ENCODE data around the gene THAP11.
"Not testable (repeated sequence)": the region's sequence is repeated elsewhere in the genome, so short reads cannot be mapped to it uniquely, and the experiment has no call there.

THAP11 gene

DNA sequence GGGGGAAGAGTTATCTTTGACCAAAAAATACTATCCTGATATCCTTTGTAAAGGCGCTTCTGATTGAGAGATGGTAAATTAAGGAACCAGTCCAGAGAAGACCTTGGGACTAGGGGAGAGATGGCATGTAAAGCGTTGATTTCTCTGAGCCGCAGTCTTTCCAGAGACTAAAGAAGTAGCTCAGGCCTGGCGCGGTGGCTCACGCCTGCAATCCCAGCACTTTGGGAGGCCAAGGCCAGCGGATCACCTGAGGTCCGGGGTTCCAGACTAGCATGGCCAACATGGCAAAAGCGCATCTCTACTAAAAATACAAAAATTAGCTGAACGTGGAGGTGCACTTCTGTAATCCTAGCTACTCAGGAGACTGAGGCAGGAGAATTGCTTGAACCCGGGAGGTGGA lies 6.0 kb downstream of the THAP11 start:
- H3K9me3 ChIP-seq (ENCODE audit: insufficient read depth, low read depth, low read length), result no peaks in the 10 kb centered on the region
- peak overlapping the region; percentile 92 for H3K4me3 ChIP-seq (ENCODE audit: low read length)
- peaks cover 28% of the 10 kb centered on the region for H3K4me1 ChIP-seq (ENCODE audit: insufficient read depth, low read length)
- WGBS, result 95% methylated on average over 11 of the region's 11 CpGs
- peaks cover 13% of the 10 kb centered on the region; the same call in 1 of the 2 replicates for H3K36me3 ChIP-seq (ENCODE audit: insufficient read depth, low read length)
- peak overlapping the region; percentile 90 for H3K27ac ChIP-seq (ENCODE audit: low read depth, low read length)
- H3K27me3 ChIP-seq (ENCODE audit: insufficient read depth, low read length), result no peaks in the 10 kb centered on the region
- peak overlapping the region; percentile 93 for H3K9ac ChIP-seq (ENCODE audit: low read depth, low read length)

DNA sequence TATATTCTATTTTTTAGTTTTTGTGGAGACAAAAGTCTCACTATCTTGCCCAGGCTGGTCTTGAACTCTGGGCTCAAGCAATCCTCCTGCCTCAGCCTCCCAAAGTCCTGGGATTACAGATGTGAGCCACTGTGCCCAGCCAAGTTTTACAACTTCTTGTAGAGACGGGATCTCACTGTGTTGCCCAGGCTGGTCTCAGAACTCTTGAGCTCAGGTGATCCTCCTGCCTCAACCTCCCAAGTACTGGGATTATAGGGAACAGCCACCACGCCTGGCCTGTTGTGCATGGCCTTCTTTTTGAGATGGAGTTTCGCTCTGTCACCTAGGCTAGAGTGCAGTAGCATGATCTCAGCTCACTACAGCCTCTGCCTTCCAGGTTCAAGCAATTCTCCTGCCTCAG lies 11.6 kb downstream of the THAP11 start:
- Histone ChIP-seq H3K27me3 (ENCODE audit: insufficient read depth, low read length) (no peaks in the 10 kb centered on the region), H3K9me3 (ENCODE audit: insufficient read depth, low read depth, low read length) (no peaks in the 10 kb centered on the region), H3K9ac (ENCODE audit: low read depth, low read length) (no peak overlapping the region), H3K36me3 (ENCODE audit: insufficient read depth, low read length) (peaks cover 11% of the 10 kb centered on the region; the same call in 1 of the 2 replicates), H3K4me1 (ENCODE audit: insufficient read depth, low read length) (peaks cover 16% of the 10 kb centered on the region), H3K27ac (ENCODE audit: low read depth, low read length) (no peak overlapping the region), H3K4me3 (ENCODE audit: low read length) (no peak overlapping the region)
- 96% methylated on average over 3 of the region's 3 CpGs for WGBS

DNA sequence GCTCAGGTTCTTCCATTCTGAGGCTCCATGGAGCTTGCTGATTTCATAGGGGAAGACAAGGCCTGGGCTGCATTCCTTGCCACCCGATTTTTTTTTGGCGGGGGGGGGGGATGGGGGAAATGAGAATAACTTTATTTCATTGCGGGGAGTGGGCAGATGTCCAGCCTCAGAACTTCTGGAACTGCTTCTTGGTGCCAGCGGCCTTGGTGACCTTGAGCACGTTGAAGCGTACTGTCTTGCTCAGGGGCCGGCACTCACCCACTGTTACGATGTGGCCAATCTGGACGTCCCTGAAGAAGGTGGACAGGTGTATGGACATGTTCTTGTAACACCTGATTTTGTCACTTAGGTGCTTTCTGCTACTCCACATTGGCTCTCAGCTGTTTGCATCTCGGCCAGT lies 13.7 kb downstream of the THAP11 start:
- Histone ChIP-seq H3K4me3 (ENCODE audit: low read length) (no peak overlapping the region), H3K9ac (ENCODE audit: low read depth, low read length) (no peak overlapping the region), H3K4me1 (ENCODE audit: insufficient read depth, low read length) (peaks cover 16% of the 10 kb centered on the region), H3K27me3 (ENCODE audit: insufficient read depth, low read length) (no peaks in the 10 kb centered on the region), H3K27ac (ENCODE audit: low read depth, low read length) (no peak overlapping the region), H3K36me3 (ENCODE audit: insufficient read depth, low read length) (peaks cover 9% of the 10 kb centered on the region), H3K9me3 (ENCODE audit: insufficient read depth, low read depth, low read length) (no peaks in the 10 kb centered on the region)
- 95% methylated on average over 10 of the region's 10 CpGs for WGBS

DNA sequence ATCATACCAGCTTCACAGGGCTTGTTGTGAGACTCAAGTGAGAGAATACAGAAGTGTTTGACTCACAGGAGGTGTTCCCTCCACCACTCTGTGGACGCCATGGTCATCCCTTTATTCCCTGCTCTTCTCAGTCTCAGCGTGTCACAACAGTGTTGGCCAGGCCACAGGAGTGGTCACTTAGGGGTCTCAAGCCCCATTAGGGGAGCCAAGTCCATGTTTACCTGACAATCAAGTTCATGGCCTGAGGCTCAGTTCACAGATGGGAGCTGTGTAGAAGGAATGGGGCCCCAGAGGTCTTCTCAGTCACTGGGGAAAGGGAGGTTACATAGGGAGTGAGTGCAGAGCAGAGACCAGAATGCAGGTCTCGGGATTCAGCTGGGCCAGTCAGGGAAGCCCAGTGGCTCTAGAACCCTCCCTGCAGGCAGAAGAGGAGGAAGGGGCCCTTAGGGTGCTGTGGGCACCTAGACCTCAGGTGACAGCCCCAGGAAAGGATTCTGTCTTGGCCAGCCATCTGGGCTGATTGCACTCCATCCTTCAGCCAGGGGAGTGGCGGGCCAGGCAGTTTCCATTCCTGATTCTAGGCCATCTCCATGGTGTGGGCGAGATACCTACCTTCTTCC lies 14.9 kb downstream of the THAP11 start:
- peak overlapping the region; percentile 65; the same call in 1 of the 2 replicates for H3K27ac ChIP-seq (ENCODE audit: low read depth, low read length)

DNA sequence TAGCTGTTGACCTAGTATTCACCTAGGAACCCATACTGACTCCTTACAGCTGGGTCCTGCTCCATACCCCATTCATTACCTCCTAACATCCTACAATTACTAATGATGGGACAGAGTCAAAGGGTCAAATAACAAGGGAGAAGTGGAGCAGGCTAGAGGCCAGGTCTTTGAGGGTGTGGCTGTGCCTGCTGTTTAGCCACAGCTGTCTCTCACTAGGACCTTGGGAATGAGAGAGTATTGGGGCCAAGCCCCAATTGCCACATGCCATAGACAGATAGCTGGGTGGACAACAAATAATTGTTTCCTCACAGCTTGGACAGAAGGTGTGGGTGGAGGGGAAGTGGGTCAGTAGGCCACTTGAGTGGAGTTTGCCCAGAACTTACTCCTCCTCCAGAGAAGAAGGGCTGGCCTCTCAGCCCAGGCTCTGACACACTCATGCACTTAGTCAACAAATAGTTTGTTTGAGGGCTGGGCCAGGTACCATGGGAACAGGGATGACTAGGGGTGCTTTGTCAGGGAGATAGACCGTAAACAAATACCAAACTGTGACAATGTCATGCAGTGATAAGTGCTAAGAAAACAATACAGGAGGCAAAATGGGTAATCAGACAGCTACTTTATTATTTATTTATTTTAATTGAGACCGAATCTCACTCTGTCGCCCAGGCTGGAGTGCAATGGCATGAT lies 15.6 kb downstream of the THAP11 start:
- peaks cover 17% of the 10 kb centered on the region for H3K36me3 ChIP-seq (ENCODE audit: insufficient read depth, low read length)
- WGBS, result 58% methylated on average over 3 of the region's 3 CpGs
- no peak overlapping the region for H3K4me3 ChIP-seq (ENCODE audit: low read length)
- peak overlapping the region; percentile 21; the same call in 1 of the 2 replicates for H3K9ac ChIP-seq (ENCODE audit: low read depth, low read length)
- H3K27ac ChIP-seq (ENCODE audit: low read depth, low read length), result peak overlapping the region; percentile 65; the same call in 1 of the 2 replicates
- no peaks in the 10 kb centered on the region for H3K27me3 ChIP-seq (ENCODE audit: insufficient read depth, low read length)
- no peaks in the 10 kb centered on the region for H3K9me3 ChIP-seq (ENCODE audit: insufficient read depth, low read depth, low read length)
- peaks cover 16% of the 10 kb centered on the region for H3K4me1 ChIP-seq (ENCODE audit: insufficient read depth, low read length)

More for the DNA sequence above, 14.9 kb downstream of the THAP11 start:
- Histone ChIP-seq H3K27me3 (ENCODE audit: insufficient read depth, low read length) (no peaks in the 10 kb centered on the region), H3K4me1 (ENCODE audit: insufficient read depth, low read length) (peaks cover 16% of the 10 kb centered on the region), H3K9me3 (ENCODE audit: insufficient read depth, low read depth, low read length) (no peaks in the 10 kb centered on the region), H3K9ac (ENCODE audit: low read depth, low read length) (peak overlapping the region; percentile 21), H3K4me3 (ENCODE audit: low read length) (no peak overlapping the region), H3K36me3 (ENCODE audit: insufficient read depth, low read length) (peaks cover 17% of the 10 kb centered on the region)
- 90% methylated on average over 5 of the region's 5 CpGs for WGBS

DNA sequence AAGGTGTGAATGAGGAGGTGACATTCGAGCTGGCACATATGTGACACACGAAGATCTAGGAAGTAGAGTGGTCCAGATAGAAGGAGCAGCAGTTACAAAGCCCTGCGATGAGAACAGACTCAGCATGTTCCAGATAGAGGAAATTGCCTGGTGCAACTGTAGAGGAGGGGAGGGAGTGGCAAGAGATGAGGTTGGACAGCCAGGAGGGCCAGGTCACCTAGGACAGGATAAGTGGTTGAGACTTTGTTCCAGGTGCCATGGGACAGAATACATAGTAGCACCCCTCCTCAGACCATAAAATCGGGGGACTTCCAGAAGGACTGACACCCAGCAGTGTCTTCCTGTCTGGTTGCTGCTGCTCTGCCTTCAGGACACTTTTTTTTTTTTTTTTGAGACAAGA lies 16.4 kb downstream of the THAP11 start:
- Histone ChIP-seq H3K9me3 (ENCODE audit: insufficient read depth, low read depth, low read length) (no peaks in the 10 kb centered on the region), H3K9ac (ENCODE audit: low read depth, low read length) (no peak overlapping the region; the same call in 1 of the 2 replicates), H3K4me3 (ENCODE audit: low read length) (no peak overlapping the region), H3K4me1 (ENCODE audit: insufficient read depth, low read length) (peaks cover 16% of the 10 kb centered on the region), H3K36me3 (ENCODE audit: insufficient read depth, low read length) (peaks cover 17% of the 10 kb centered on the region), H3K27ac (ENCODE audit: low read depth, low read length) (peak overlapping the region; percentile 44; the same call in 1 of the 2 replicates), H3K27me3 (ENCODE audit: insufficient read depth, low read length) (no peaks in the 10 kb centered on the region)
- 86% methylated on average over 4 of the region's 4 CpGs for WGBS

DNA sequence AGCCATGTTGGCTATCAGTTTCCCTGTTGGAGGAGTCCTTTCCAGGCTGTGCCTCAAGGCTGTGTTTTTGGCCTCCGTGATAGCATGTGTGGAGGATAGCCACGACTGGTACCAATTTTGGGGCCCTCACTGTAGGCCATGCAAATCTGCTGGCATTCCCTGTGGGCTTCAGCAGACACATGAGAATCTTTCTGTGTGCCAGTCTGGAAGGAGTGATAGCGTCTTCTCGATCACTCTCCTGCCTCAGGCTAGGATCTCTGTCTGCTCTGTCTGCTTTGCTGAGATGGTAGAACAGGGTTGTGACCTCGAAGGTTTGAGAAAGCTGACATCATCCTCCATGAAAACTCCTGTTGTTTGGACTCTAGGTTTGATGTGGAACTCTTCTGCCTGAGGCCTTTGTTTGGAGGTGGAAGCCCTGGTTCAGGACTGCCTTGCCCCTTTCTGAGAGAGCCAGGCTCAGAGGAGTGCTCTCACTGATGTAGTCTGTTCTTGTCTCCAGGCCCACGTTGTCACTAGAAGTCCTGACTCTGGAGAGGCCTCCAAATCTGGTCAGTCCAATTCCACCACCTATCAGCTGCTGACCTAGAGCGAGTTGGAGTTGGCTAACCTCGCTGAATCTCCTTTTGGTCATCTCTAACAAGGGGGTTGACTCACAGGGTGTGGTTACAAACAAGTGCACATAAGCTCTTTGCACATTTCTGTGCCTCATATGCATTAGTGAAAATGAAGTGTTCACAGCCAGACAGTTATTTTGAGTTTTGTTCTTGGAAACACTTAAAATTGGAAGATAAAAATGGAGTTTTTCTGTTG lies 18.7 kb downstream of the THAP11 start:
- Histone ChIP-seq H3K4me3 (ENCODE audit: low read length) (no peak overlapping the region), H3K9me3 (ENCODE audit: insufficient read depth, low read depth, low read length) (no peaks in the 10 kb centered on the region), H3K4me1 (ENCODE audit: insufficient read depth, low read length) (peaks cover 13% of the 10 kb centered on the region), H3K27ac (ENCODE audit: low read depth, low read length) (no peak overlapping the region), H3K9ac (ENCODE audit: low read depth, low read length) (no peak overlapping the region), H3K27me3 (ENCODE audit: insufficient read depth, low read length) (no peaks in the 10 kb centered on the region), H3K36me3 (ENCODE audit: insufficient read depth, low read length) (peaks cover 28% of the 10 kb centered on the region)
- WGBS, result 96% methylated on average over 8 of the region's 8 CpGs

DNA sequence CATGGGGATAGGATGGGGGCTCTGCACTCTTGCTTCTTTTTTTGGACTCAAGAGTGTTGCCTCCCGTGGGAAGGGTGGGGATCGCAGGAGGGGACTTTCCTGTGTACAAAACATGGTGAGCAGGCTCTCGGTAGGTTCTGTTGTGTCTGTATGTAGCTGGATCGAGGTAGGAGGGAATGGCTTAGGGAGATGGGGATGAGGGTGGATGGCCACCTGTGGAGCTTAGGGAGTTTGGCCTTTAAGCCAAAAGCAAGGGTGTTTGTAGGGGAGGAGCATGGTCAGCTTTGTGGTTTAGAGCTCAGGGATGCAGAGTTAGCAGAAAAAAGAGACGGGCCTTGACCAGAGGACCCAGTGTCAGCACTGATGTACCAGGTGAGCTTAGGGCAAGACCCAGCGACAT lies 19.8 kb downstream of the THAP11 start:
- H3K36me3 ChIP-seq (ENCODE audit: insufficient read depth, low read length), result peaks cover 39% of the 10 kb centered on the region
- WGBS, result 94% methylated on average over 6 of the region's 6 CpGs
- H3K27me3 ChIP-seq (ENCODE audit: insufficient read depth, low read length), result no peaks in the 10 kb centered on the region
- no peak overlapping the region for H3K9ac ChIP-seq (ENCODE audit: low read depth, low read length)
- no peak overlapping the region for H3K27ac ChIP-seq (ENCODE audit: low read depth, low read length)
- H3K4me3 ChIP-seq (ENCODE audit: low read length), result no peak overlapping the region
- peaks cover 8% of the 10 kb centered on the region for H3K4me1 ChIP-seq (ENCODE audit: insufficient read depth, low read length)
- H3K9me3 ChIP-seq (ENCODE audit: insufficient read depth, low read depth, low read length), result no peaks in the 10 kb centered on the region

DNA sequence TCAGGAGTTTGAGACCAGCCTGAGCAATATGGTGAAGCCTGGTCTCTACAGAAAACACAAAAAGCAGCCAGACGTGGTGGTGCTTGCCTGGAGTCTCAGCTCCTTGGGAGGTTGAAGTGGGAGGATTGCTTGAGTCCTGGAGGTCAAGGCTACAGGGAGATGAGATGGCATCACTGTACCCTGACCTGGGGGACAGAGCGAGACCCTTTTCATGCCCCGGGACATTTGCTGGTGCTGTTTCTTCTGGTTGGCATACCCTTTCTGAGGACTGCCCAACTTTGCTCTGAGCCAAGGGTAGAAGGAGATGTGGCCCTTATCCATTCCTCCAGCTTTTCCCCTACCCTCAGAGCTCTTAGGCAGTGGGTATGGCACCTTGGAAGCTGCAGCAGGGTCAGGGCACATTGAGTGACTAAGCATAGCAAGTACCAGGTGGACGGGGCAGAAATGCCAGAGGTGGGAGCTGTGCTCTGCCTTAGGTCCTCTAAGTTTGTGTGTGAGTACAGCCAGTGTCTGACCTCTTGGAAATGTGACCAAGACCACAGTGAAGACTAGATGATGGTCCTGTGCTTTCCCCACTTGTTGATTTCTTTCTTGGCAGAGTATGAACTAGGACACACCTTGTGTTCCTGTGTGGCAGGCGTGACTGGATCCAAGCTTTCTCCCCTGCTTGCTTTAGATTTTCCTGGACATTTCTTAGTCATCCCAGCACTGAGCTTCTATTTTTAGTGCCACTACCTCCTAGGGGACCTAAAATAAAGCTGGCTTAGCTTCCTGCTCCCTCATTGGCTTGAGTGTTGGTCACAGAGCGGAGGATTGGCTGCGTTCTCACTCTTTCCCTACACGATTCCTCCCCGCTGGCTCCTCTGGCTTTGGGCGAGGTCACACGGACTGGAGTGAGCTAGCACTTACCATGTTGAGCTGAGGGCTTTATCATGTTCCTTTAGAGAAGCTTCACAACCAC lies 20.8 kb downstream of the THAP11 start:
- no peak overlapping the region for H3K27ac ChIP-seq (ENCODE audit: low read depth, low read length)
- no peaks in the 10 kb centered on the region for H3K9me3 ChIP-seq (ENCODE audit: insufficient read depth, low read depth, low read length)
- H3K4me3 ChIP-seq (ENCODE audit: low read length), result no peak overlapping the region
- no peaks in the 10 kb centered on the region for H3K4me1 ChIP-seq (ENCODE audit: insufficient read depth, low read length)
- peaks cover 49% of the 10 kb centered on the region for H3K36me3 ChIP-seq (ENCODE audit: insufficient read depth, low read length)
- no peak overlapping the region for H3K9ac ChIP-seq (ENCODE audit: low read depth, low read length)
- H3K27me3 ChIP-seq (ENCODE audit: insufficient read depth, low read length), result no peaks in the 10 kb centered on the region
- WGBS, result 93% methylated on average over 11 of the region's 11 CpGs

DNA sequence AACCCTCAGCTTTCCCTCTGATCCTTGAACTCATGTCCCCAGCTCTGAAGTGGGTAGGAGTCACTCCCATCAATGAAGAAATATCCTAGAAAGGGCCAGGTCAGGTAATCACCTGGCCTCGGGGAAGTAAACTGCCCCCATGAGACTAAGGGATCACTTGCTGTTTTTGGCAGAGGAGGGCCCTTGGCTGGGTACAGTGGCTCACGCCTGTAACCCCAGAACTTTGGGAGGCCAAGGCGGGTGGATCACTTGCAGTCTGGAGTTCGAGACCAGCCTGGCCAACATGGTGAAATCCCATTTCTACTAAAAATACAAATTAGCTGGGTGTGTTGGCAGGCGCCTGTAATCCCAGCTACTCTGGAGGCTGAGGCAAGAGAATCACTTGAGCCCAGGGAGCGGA lies 21.9 kb downstream of the THAP11 start:
- H3K36me3 ChIP-seq (ENCODE audit: insufficient read depth, low read length), result peaks cover 61% of the 10 kb centered on the region

More for the DNA sequence above, 21.9 kb downstream of the THAP11 start:
- not testable (repeated sequence) for H3K4me1 ChIP-seq (ENCODE audit: insufficient read depth, low read length); H3K27me3 ChIP-seq (ENCODE audit: insufficient read depth, low read length); H3K9me3 ChIP-seq (ENCODE audit: insufficient read depth, low read depth, low read length); H3K4me3 ChIP-seq (ENCODE audit: low read length); H3K27ac ChIP-seq (ENCODE audit: low read depth, low read length); H3K9ac ChIP-seq (ENCODE audit: low read depth, low read length)
- 93% methylated on average over 6 of the region's 6 CpGs for WGBS

Measured in HUES64 (cell line).